Esophagus muscularis mucosa (tissue), 4 donors: ENCODE measurements around the gene GOPC. TPM values are rescaled to one million over a fixed set of nuclear protein-coding genes. Genes with fewer than 3 reads are reported as not detected.

Experiments
- DNase-seq: peaks from one replicate; pipeline ENCODE4 v3.0.0-alpha.2; 2017; ENCODE audit errors: extremely low spot score
- H3K27ac ChIP-seq, 4 donors: fragments of 200-600 bp; sonication (generic); replicated peaks in 1 of 4; 1 replicate in 3 of 4; 2 replicates in 1 of 4; pipeline ENCODE4 v1.5.1; 2016 to 2019; ENCODE audit warnings: mild to moderate bottlenecking in 1 of 4
- H3K27me3 ChIP-seq, 4 donors: fragments of 200-600 bp; sonication (generic); one replicate each; pipeline versions ENCODE4 v1.5.1 to v1.6.0; 2016 to 2019
- H3K36me3 ChIP-seq, 4 donors: fragments of 200-600 bp; sonication (generic); one replicate each; pipeline ENCODE4 v1.5.1; 2016 to 2019
- H3K4me1 ChIP-seq, 4 donors: fragments of 200-600 bp; sonication (generic); one replicate each; pipeline ENCODE4 v1.5.1; 2016 to 2019
- H3K4me3 ChIP-seq, 4 donors: fragments of 200-600 bp; sonication (generic); 1 replicate in 2 of 4; 2 replicates in 2 of 4; pipeline ENCODE4 v1.5.1; 2016 to 2019; ENCODE audit warnings: mild to moderate bottlenecking in 4 of 4, moderate library complexity in 1 of 4
- H3K9me3 ChIP-seq, 4 donors: fragments of 200-600 bp; sonication (generic); 1 replicate in 3 of 4; 2 replicates in 1 of 4; pipeline ENCODE4 v1.5.1; 2016 to 2019
- CTCF ChIP-seq, 3 experiments: fragments of 200-600 bp in 2 of 3; fragments of 450-650 bp in 1 of 3; sonication (generic) in 2 of 3; IDR thresholded peaks; one replicate each; pipeline ENCODE4 v1.5.1; 2017 to 2019; ENCODE audit warnings: antibody characterized with exemption in 3 of 3, mild to moderate bottlenecking in 2 of 3, moderate library complexity in 1 of 3
- EP300 ChIP-seq: sonication (generic); formaldehyde crosslinking; IDR thresholded peaks from one replicate; pipeline ENCODE4 v1.6.1; 2017; ENCODE audit warnings: antibody characterized with exemption
- POLR2A ChIP-seq: fragments of 450-650 bp; IDR thresholded peaks from one replicate; pipeline ENCODE4 v1.6.1; 2017; ENCODE audit warnings: antibody characterized with exemption, moderate library complexity, mild to moderate bottlenecking, low read depth
- POLR2AphosphoS5 ChIP-seq, 2 donors: sonication (generic); formaldehyde crosslinking; IDR thresholded peaks; one replicate each; pipeline ENCODE4 v1.6.1; 2017; ENCODE audit warnings: antibody characterized with exemption in 2 of 2
- WGBS: methylation state at CpG from one replicate; pipeline ENCODE4 v1.1.5; 2018; 5-methylcytosine and 5-hydroxymethylcytosine counted together
- intact Hi-C: fragments of 100-400 bp; cut with DNase I; formaldehyde crosslinking; loops from one replicate; pipeline ENCODE4 v1.15.1; 2023
- total RNA-seq, 4 donors: library from RNA; depleted of rRNA; stranded (reverse); fragments of >200 nt; gene quantifications; one replicate each; pipeline versions ENCODE4 v1.1.0 to v1.2.1, GENCODE V29; 2016

The GOPC gene
- total RNA-seq, 4 donors from 2014 or later, result 18.8 to 25.7 (median 22.8) TPM

GRCh38 chr6:117547688-117548621, 54.4 kb downstream of the GOPC start:
- peaks cover 9 to 15% (median 14%) of the 10 kb centered on the region in 4 donors for H3K4me1 ChIP-seq
- H3K36me3 ChIP-seq, result peaks cover 0 to 31% (median 13%) of the 10 kb centered on the region in 4 donors
- intact Hi-C loops, result no loop called here
- no peaks in the 10 kb centered on the region for H3K9me3 ChIP-seq
- no peaks in the 10 kb centered on the region for H3K27me3 ChIP-seq
- H3K27ac ChIP-seq, result peak overlapping the region; percentile 31 to 70 (median 58)
- H3K4me3 ChIP-seq, result peak overlapping the region; percentile 51 to 62 (median 57)
- 8% methylated on average over 24 of the region's 64 CpGs for WGBS
- TF ChIP-seq POLR2AphosphoS5 (IDR thresholded peaks at IDR 0.05), result peak; percentile 16 to 25
- no peak for TF ChIP-seq POLR2A
- no peak for TF ChIP-seq EP300
- TF ChIP-seq CTCF (IDR thresholded peaks at IDR 0.05), result peak in 1 of 3 experiments; percentile 23
- no peak for DNase-seq

- no peaks in the 10 kb centered on the region for H3K9me3 ChIP-seq
- H3K4me3 ChIP-seq, result no peak overlapping the region
- TF ChIP-seq POLR2A (no peak), POLR2AphosphoS5 (IDR thresholded peaks at IDR 0.05) (no peak), EP300 (no peak), CTCF (IDR thresholded peaks at IDR 0.05) (no peak)
- DNase-seq, result no peak
- no peak overlapping the region for H3K27ac ChIP-seq
- peaks cover 9 to 15% (median 14%) of the 10 kb centered on the region in 4 donors for H3K4me1 ChIP-seq
- WGBS, result 84% methylated on average over 5 of the region's 5 CpGs
- H3K36me3 ChIP-seq, result peaks cover 0 to 44% (median 18%) of the 10 kb centered on the region in 4 donors
- no peaks in the 10 kb centered on the region for H3K27me3 ChIP-seq
- intact Hi-C loops, result no loop called here
Measured at GRCh38 chr6:117546674-117547073, 55.6 kb downstream of the GOPC start.

GRCh38 chr6:117545161-117545595, 57.1 kb downstream of the GOPC start:
- Histone ChIP-seq H3K27ac (no peak overlapping the region), H3K36me3 (peaks cover 0 to 57% (median 30%) of the 10 kb centered on the region in 4 donors), H3K4me3 (no peak overlapping the region), H3K4me1 (peaks cover 9 to 15% (median 14%) of the 10 kb centered on the region in 4 donors), H3K27me3 (no peaks in the 10 kb centered on the region), H3K9me3 (no peaks in the 10 kb centered on the region)
- no peak for DNase-seq
- WGBS, result 80% methylated on average over 4 of the region's 4 CpGs
- TF ChIP-seq POLR2A, result no peak
- TF ChIP-seq POLR2AphosphoS5 (IDR thresholded peaks at IDR 0.05), result no peak
- no peak for TF ChIP-seq EP300
- no peak for TF ChIP-seq CTCF (IDR thresholded peaks at IDR 0.05)
- intact Hi-C loops, result no loop called here

- no peaks in the 10 kb centered on the region for H3K27me3 ChIP-seq
- H3K4me3 ChIP-seq, result no peak overlapping the region
- H3K9me3 ChIP-seq, result no peaks in the 10 kb centered on the region
- H3K36me3 ChIP-seq, result peaks cover 0 to 62% (median 32%) of the 10 kb centered on the region in 4 donors
- peaks cover 9 to 15% (median 14%) of the 10 kb centered on the region in 4 donors for H3K4me1 ChIP-seq
- intact Hi-C loops, result no loop called here
- no peak for DNase-seq
- H3K27ac ChIP-seq, result no peak overlapping the region
- 56% methylated on average over 3 of the region's 3 CpGs for WGBS
- no peak for TF ChIP-seq CTCF (IDR thresholded peaks at IDR 0.05)
- no peak for TF ChIP-seq EP300
- TF ChIP-seq POLR2AphosphoS5 (IDR thresholded peaks at IDR 0.05), result no peak
- no peak for TF ChIP-seq POLR2A
Measured at GRCh38 chr6:117544716-117545115, 57.6 kb downstream of the GOPC start.
